Embryonic facial prominence (tissue), 1 donor: ENCODE results near the gene RHOXF2.
"Not testable (repeated sequence)": the region's sequence is repeated elsewhere in the genome, so short reads cannot be mapped to it uniquely, and the experiment has no call there.

Source experiments
- DNase-seq: peaks from one replicate; pipeline ENCODE4 v3.0.0-alpha.2; 2016; ENCODE audit errors: extremely low spot score

RHOXF2 gene

GRCh38 chrX:120158313-120158712 is at the start of gene RHOXF2:
Gene RHOXF2, plus strand, starts transcription at chrX:120158613. Its CDS starts 138 bp downstream, at chrX:120158751.
- not testable (repeated sequence) for DNase-seq

- no peak for DNase-seq
Measured at GRCh38 chrX:120109378-120109777, 49.0 kb upstream of the RHOXF2 start.

GRCh38 chrX:120111611-120112010 is 46.8 kb upstream of the RHOXF2 start:
- DNase-seq = no peak

GRCh38 chrX:120115438-120115963 is 42.9 kb upstream of the RHOXF2 start, which contains the start of gene RHOXF1:
Gene RHOXF1, minus strand, starts transcription at chrX:120115913. Its CDS starts 51 bp downstream, at chrX:120115862.
- no peak for DNase-seq

- no peak for DNase-seq
Measured at GRCh38 chrX:120120223-120120622, 38.2 kb upstream of the RHOXF2 start.

GRCh38 chrX:120125444-120125843 is 33.0 kb upstream of the RHOXF2 start:
- DNase-seq = no peak

- not testable (repeated sequence) for DNase-seq
Measured at GRCh38 chrX:120128306-120128846, 30.0 kb upstream of the RHOXF2 start.

GRCh38 chrX:120136128-120136527 is 22.3 kb upstream of the RHOXF2 start:
- no peak for DNase-seq

GRCh38 chrX:120136840-120137239 is 21.6 kb upstream of the RHOXF2 start:
- DNase-seq = no peak

GRCh38 chrX:120137439-120137838 is 21.0 kb upstream of the RHOXF2 start:
- DNase-seq = no peak

GRCh38 chrX:120140293-120140981 is 18.0 kb upstream of the RHOXF2 start:
- no peak for DNase-seq

- DNase-seq = no peak
Measured at GRCh38 chrX:120144178-120144844, 14.1 kb upstream of the RHOXF2 start.

- no peak for DNase-seq
Measured at GRCh38 chrX:120145295-120145925, 13.0 kb upstream of the RHOXF2 start.

GRCh38 chrX:120146323-120146722 is 12.1 kb upstream of the RHOXF2 start:
- not testable (repeated sequence) for DNase-seq

GRCh38 chrX:120147537-120147936 is 10.9 kb upstream of the RHOXF2 start:
- DNase-seq = no peak

GRCh38 chrX:120150109-120150744 is 8.2 kb upstream of the RHOXF2 start:
- DNase-seq = not testable (repeated sequence)

- DNase-seq = not testable (repeated sequence)
Measured at GRCh38 chrX:120159086-120159485, 673 bp downstream of the RHOXF2 start.

- not testable (repeated sequence) for DNase-seq
Measured at GRCh38 chrX:120193254-120193653, 34.8 kb downstream of the RHOXF2 start.

GRCh38 chrX:120193720-120194119 is 35.3 kb downstream of the RHOXF2 start:
- DNase-seq = not testable (repeated sequence)

- not testable (repeated sequence) for DNase-seq
Measured at GRCh38 chrX:120195786-120196185, 37.4 kb downstream of the RHOXF2 start.

- not testable (repeated sequence) for DNase-seq
Measured at GRCh38 chrX:120196626-120197283, 38.3 kb downstream of the RHOXF2 start.
